GM19328 (cell line): ENCODE results near the gene CTDSPL.
"Not testable (repeated sequence)": the region's sequence is repeated elsewhere in the genome, so short reads cannot be mapped to it uniquely, and the experiment has no call there.

Source experiments
- ATAC-seq: cut with Tn5 transposase; IDR thresholded peaks from one replicate; pipeline ENCODE4 v1.9.1; 2021; ENCODE audit warnings: mild to moderate bottlenecking, moderate library complexity; ENCODE audit not compliant: unreplicated experiment

The CTDSPL gene

DNA sequence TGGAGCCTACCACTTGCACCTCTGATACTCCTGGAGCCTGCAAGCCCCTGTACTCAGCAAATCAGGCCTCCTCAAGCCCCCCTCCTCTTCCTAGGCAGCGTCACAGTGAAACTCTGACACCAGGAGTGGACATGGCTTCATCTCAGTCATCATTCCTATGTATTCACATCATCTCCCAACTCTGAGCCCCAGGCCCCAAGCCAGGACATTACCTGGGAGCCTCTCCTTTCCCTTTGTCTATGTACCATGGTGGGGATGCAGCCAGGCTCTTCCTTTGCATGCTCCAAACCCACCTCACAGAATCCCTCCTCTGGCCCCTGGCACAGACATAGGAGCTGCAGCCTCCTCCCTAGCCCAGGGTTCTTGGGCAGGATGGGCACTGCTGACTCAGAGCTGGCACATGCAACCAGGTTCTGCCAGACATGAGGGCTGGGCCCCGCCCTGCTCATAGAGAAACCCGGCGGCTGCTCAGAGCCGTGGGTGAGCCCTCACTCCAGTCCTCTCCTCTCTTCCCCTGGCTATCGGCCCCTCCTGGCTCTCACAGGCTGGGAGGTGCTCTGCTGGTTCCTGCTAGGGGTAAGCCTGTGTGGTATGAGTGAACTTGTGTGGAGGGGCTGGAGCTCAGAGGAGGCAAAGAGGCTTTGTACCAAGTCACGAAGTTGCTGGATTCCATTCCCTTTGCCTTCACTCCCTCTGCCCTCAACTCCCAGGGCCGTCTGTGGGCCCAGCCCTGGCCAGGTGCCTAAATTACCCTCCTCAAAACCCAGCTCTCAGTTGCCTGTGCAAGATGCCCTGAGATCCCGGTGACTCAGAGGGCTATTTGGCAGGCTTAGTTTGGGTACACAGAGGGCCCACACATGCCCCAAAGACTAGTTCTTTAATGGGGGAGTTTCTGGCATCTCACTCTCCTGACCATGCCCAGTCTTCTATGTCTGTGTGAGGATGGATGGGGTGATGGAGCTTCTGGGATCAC is 169.6 kb downstream of the CTDSPL start:
- no peak for ATAC-seq

GRCh38 chr3:38032328-38032865 is 170.7 kb downstream of the CTDSPL start:
- no peak for ATAC-seq

DNA sequence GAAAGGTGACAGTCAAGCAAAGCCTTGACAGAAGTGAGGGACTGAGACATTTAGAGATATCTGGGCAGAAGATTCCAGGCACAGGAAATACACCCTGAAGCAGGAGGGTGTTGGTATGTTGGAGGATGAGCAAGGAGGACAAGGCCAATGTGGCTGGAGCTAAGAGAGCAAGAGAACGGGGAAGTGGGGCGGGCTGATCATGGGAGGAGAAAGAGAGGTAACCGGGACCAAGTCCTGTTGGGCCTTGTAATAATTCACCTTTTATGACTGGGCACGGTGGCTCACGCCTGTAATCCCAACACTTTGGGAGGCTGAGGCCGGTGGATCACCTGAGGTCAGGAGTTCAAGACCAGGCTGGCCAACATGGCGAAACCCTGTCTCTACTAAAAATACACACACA is 171.9 kb downstream of the CTDSPL start:
- ATAC-seq = not testable (repeated sequence)
